Psoas muscle (tissue), 8 donors: ENCODE measurements around the gene GET3. TPM values are rescaled to one million over a fixed set of nuclear protein-coding genes. Genes with fewer than 3 reads are reported as not detected.

Experiments
- ATAC-seq, 4 donors: fragments of 200-7000 bp; cut with Tn5 transposase; one replicate each; pipeline ENCODE4 v1.9.1; 2020; ENCODE audit warnings: moderate library complexity in 3 of 4, mild to moderate bottlenecking in 2 of 4
- DNase-seq, 2 donors: peaks; one replicate each; pipeline ENCODE4 v3.0.0-alpha.2; 2020
- H3K27ac ChIP-seq: fragments of 200-600 bp; one replicate; pipeline ENCODE4 v1.8.0; 2022
- H3K27me3 ChIP-seq, 3 donors: fragments of 200-600 bp in 1 of 3; one replicate each; pipeline versions ENCODE4 v1.6.1 to v1.8.0; 2013 to 2022; ENCODE audit warnings: low read length in 2 of 3, mild to moderate bottlenecking in 2 of 3, moderate library complexity in 1 of 3; ENCODE audit not compliant: insufficient read depth in 3 of 3
- H3K36me3 ChIP-seq, 2 donors: fragments of 200-600 bp in 1 of 2; one replicate each; pipeline versions ENCODE4 v1.6.1 to v1.8.0; 2013 to 2022; ENCODE audit warnings: low read depth in 1 of 2, mild to moderate bottlenecking in 1 of 2, moderate library complexity in 1 of 2; ENCODE audit not compliant: insufficient read depth in 1 of 2
- H3K4me1 ChIP-seq: fragments of 200-600 bp; one replicate; pipeline ENCODE4 v1.8.0; 2022
- H3K4me3 ChIP-seq: fragments of 200-600 bp; one replicate; pipeline ENCODE4 v1.8.0; 2022; ENCODE audit warnings: mild to moderate bottlenecking
- H3K9me3 ChIP-seq: fragments of 200-600 bp; one replicate; pipeline ENCODE4 v1.8.0; 2022
- CTCF ChIP-seq: fragments of 200-600 bp; IDR thresholded peaks from one replicate; pipeline ENCODE4 v1.8.0; 2022; ENCODE audit warnings: antibody characterized with exemption
- WGBS, 3 donors: extraction: QIAGEN DNeasy Blood & Tissue Kit; methylation state at CpG; one replicate each; pipeline versions ENCODE4 v1.1.6 to v1.1.7; 2013; 5-methylcytosine and 5-hydroxymethylcytosine counted together
- intact Hi-C, 2 donors: fragments of 100-400 bp; cut with DNase I; formaldehyde crosslinking; loops; one replicate each; pipeline versions ENCODE4 v1.11.0 to v1.14.2; 2022
- polyA plus RNA-seq, 3 donors: library from polyadenylated mRNA; stranded (reverse); fragments of 200-250 nt; gene quantifications; one replicate each; pipeline ENCODE4 v1.2.3, GENCODE V29; 2013
- total RNA-seq, 4 donors: library from RNA; stranded (reverse); fragmentation: NEBNext Ultra II Directional in 2 of 4; extraction: Animal tissue kit (Norgen Biotek cat#: 25700) in 2 of 4; gene quantifications; one replicate each; pipeline versions ENCODE4 v1.2.1 to v1.2.4, GENCODE V29; 2021 to 2023
- donor health status: healthy with polysubstance abuse.
- donor health status: DM: no; HTN: no; CAD: no; lungs with moderate emphysema.
- donor health status: Bipolar disorder and iron deficiency.
- donor health status: healthy.
- donor health status: DM: yes; HTN: yes; CAD: no.
- donor health status: DM: no; HTN: no; CAD: no.
- donor health status: DM: no; HTN: no; CAD: no.
- donor health status: DM: yes; HTN: yes; CAD: no.

Gene GET3
- total and polyA plus RNA-seq, 7 donors = 43.0 to 135 (median 52.8) TPM

- H3K4me1 ChIP-seq = peaks cover 28% of the 10 kb centered on the region
- intact Hi-C loops = no loop called here
- ATAC-seq = no peak
- H3K27ac ChIP-seq = peak overlapping the region; percentile 99
- TF ChIP-seq CTCF = no peak
- no peaks in the 10 kb centered on the region for H3K27me3 ChIP-seq
- no peaks in the 10 kb centered on the region for H3K9me3 ChIP-seq
- DNase-seq = peak in 1 of 2 donors; percentile 20
- no peaks in the 10 kb centered on the region for H3K36me3 ChIP-seq
- peak overlapping the region; percentile 99 for H3K4me3 ChIP-seq
- WGBS, 3 donors = 6 to 12% (median 6%) methylated on average over 22 of the region's 22 CpGs
Measured at GRCh38 chr19:12790628-12791344, 53.5 kb downstream of the GET3 start.

- H3K36me3 ChIP-seq = no peaks in the 10 kb centered on the region
- TF ChIP-seq CTCF = no peak
- DNase-seq (peak; percentile 98 to 99), ATAC-seq (peak; percentile 65 to 75 (median 66))
- H3K27me3 ChIP-seq = no peaks in the 10 kb centered on the region
- H3K9me3 ChIP-seq = no peaks in the 10 kb centered on the region
- WGBS, 3 donors = 0% methylated on average over 64 to 73 of the region's 73 CpGs
- H3K4me1 ChIP-seq = peaks cover 28% of the 10 kb centered on the region
- intact Hi-C loops = no loop called here
- peak within 1 kb of the TSS; percentile 99 for H3K4me3 ChIP-seq
- H3K27ac ChIP-seq = peak within 1 kb of the TSS; percentile 99
Measured at GRCh38 chr19:12791345-12792050, 54.2 kb downstream of the GET3 start, which contains the start of gene JUNB. TSS of gene JUNB (plus strand) at chr19:12791486. CDS start at chr19:12791772, 286 bp downstream.

GRCh38 chr19:12792051-12792852 is 55.0 kb downstream of the GET3 start:
- TF ChIP-seq CTCF = no peak
- 0% methylated on average over 73 to 84 of the region's 84 CpGs for WGBS, 3 donors
- Histone ChIP-seq H3K36me3 (no peaks in the 10 kb centered on the region), H3K4me1 (peaks cover 28% of the 10 kb centered on the region), H3K27ac (peak overlapping the region; percentile 99), H3K27me3 (no peaks in the 10 kb centered on the region), H3K4me3 (peak overlapping the region; percentile 99), H3K9me3 (no peaks in the 10 kb centered on the region)
- peak; percentile 3 to 27 (median 16) for ATAC-seq
- peak; percentile 75 to 88 for DNase-seq
- intact Hi-C loops = no loop called here

GRCh38 chr19:12792853-12793289 is 55.6 kb downstream of the GET3 start:
- ATAC-seq (no peak), DNase-seq (peak in 1 of 2 donors; percentile 14)
- intact Hi-C loops = no loop called here
- H3K4me1 ChIP-seq = peaks cover 22% of the 10 kb centered on the region
- H3K36me3 ChIP-seq = peaks cover 0 to 2% of the 10 kb centered on the region in 2 donors
- WGBS, 3 donors = 1 to 2% (median 1%) methylated on average over 22 of the region's 22 CpGs
- H3K27ac ChIP-seq = peak overlapping the region; percentile 99
- no peak for TF ChIP-seq CTCF
- H3K4me3 ChIP-seq = peak overlapping the region; percentile 99
- no peaks in the 10 kb centered on the region for H3K9me3 ChIP-seq
- H3K27me3 ChIP-seq = no peaks in the 10 kb centered on the region
